Sciatic nerve (tissue), 2 donors: Measurements from ENCODE around the gene MINAR2. TPM values are rescaled to one million over a fixed set of nuclear protein-coding genes. Genes with fewer than 3 reads are reported as not detected.

Experiments used
- ATAC-seq: fragments of 200-7000 bp; cut with Tn5 transposase; one replicate; pipeline ENCODE4 v1.9.1; 2020; ENCODE audit warnings: mild to moderate bottlenecking, moderate library complexity
- DNase-seq: peaks from one replicate; pipeline ENCODE4 v3.0.0-alpha.2; 2020; ENCODE audit warnings: low spot score
- intact Hi-C: fragments of 100-400 bp; cut with DNase I; formaldehyde crosslinking; loops from one replicate; pipeline ENCODE4 v1.14.2; 2022
- total RNA-seq: library from RNA; stranded (reverse); fragmentation: NEBNext Ultra II Directional; extraction: Animal tissue kit (Norgen Biotek cat#: 25700); gene quantifications from one replicate; pipeline ENCODE4 v1.2.1, GENCODE V29; 2021
- donor health status: DM: no; HTN: no; CAD: no.
- donor health status: DM: no; HTN: no; CAD: no.

MINAR2 gene
- total RNA-seq: not detected

GRCh38 chr5:129747572-129748407 is at the start of gene MINAR2:
Gene MINAR2, plus strand, starts transcription at chr5:129748094. Its CDS starts 97 bp downstream, at chr5:129748191.
- intact Hi-C loops: no loop called here
- DNase-seq: no peak
- no peak for ATAC-seq

GRCh38 chr5:129698661-129699060 is 49.2 kb upstream of the MINAR2 start:
- ATAC-seq: no peak
- no peak for DNase-seq
- intact Hi-C loops: no loop called here

GRCh38 chr5:129716235-129716634 is 31.7 kb upstream of the MINAR2 start:
- no peak for ATAC-seq
- intact Hi-C loops: no loop called here

GRCh38 chr5:129716651-129717050 is 31.2 kb upstream of the MINAR2 start:
- intact Hi-C loops: no loop called here
- DNase-seq (no peak), ATAC-seq (no peak)

More at GRCh38 chr5:129716235-129716634, 31.7 kb upstream of the MINAR2 start:
- DNase-seq: no peak

- intact Hi-C loops: no loop called here
- ATAC-seq: no peak
- DNase-seq: no peak
Measured at GRCh38 chr5:129717751-129718310, 30.1 kb upstream of the MINAR2 start.

GRCh38 chr5:129718471-129719090 is 29.3 kb upstream of the MINAR2 start:
- intact Hi-C loops: no loop called here
- DNase-seq (no peak), ATAC-seq (no peak)

GRCh38 chr5:129724222-129724621 is 23.7 kb upstream of the MINAR2 start:
- no peak for DNase-seq
- intact Hi-C loops: no loop called here
- ATAC-seq: no peak

GRCh38 chr5:129724647-129725046 is 23.2 kb upstream of the MINAR2 start:
- no peak for ATAC-seq
- intact Hi-C loops: no loop called here
- no peak for DNase-seq

- intact Hi-C loops: no loop called here
- ATAC-seq (no peak), DNase-seq (no peak)
Measured at GRCh38 chr5:129739773-129740172, 8.1 kb upstream of the MINAR2 start.

GRCh38 chr5:129743541-129744187 is 4.2 kb upstream of the MINAR2 start:
- DNase-seq: no peak
- intact Hi-C loops: no loop called here
- ATAC-seq: no peak

GRCh38 chr5:129745997-129746396 is 1.9 kb upstream of the MINAR2 start:
- no peak for ATAC-seq
- DNase-seq: no peak
- intact Hi-C loops: no loop called here

- ATAC-seq: no peak
- intact Hi-C loops: no loop called here
- DNase-seq: no peak
Measured at GRCh38 chr5:129746876-129747275, 1.0 kb upstream of the MINAR2 start.

- DNase-seq: no peak
- intact Hi-C loops: no loop called here
- ATAC-seq: peak; percentile 73
Measured at GRCh38 chr5:129748913-129749880, 1.3 kb downstream of the MINAR2 start.

GRCh38 chr5:129760636-129761325 is 12.9 kb downstream of the MINAR2 start:
- no peak for DNase-seq
- intact Hi-C loops: no loop called here
- no peak for ATAC-seq

GRCh38 chr5:129763651-129764050 is 15.8 kb downstream of the MINAR2 start:
- no peak for DNase-seq
- intact Hi-C loops: no loop called here
- ATAC-seq: no peak

- DNase-seq (no peak), ATAC-seq (no peak)
- intact Hi-C loops: no loop called here
Measured at GRCh38 chr5:129766798-129767197, 18.9 kb downstream of the MINAR2 start.

GRCh38 chr5:129767927-129768380 is 20.1 kb downstream of the MINAR2 start:
- DNase-seq: peak; percentile 73
- intact Hi-C loops: no loop called here
- ATAC-seq: peak; percentile 92

GRCh38 chr5:129768735-129769134 is 20.8 kb downstream of the MINAR2 start:
- ATAC-seq (no peak), DNase-seq (no peak)
- intact Hi-C loops: no loop called here
